Frontal cortex (tissue), 4 donors: ENCODE measurements around the gene SLC25A17. TPM values are rescaled to one million over a fixed set of nuclear protein-coding genes. Genes with fewer than 3 reads are reported as not detected.
"Not testable (repeated sequence)": the region's sequence is repeated elsewhere in the genome, so short reads cannot be mapped to it uniquely, and the experiment has no call there.

ENCODE experiments used
- DNase-seq, 2 donors: peaks; one replicate each; pipeline ENCODE4 v3.0.0; 2012; ENCODE audit warnings: low spot score in 2 of 2
- FAIRE-seq: peaks from 2 replicates; lab custom pipeline; 2012; peaks lifted over from hg19 to GRCh38; lab: Jason Lieb, UNC
- small RNA-seq: library from RNA; depleted of rRNA; stranded (forward); fragments of <200 nt; gene quantifications from one replicate; pipeline ENCODE3, GENCODE V24; 2014
- total RNA-seq: library from RNA; depleted of rRNA; stranded (reverse); fragments of >200 nt; gene quantifications from one replicate; pipeline ENCODE4 v1.2.3, GENCODE V29; 2014
- donor health status: control.
- donor health status: control.
- donor health status: control.

SLC25A17 gene
- total RNA-seq, 1 donor from 2014 or later, result 29.3 TPM

- no peak for DNase-seq
- no peak for FAIRE-seq
Observed at GRCh38 chr22:40727070-40727963, 91.8 kb downstream of the SLC25A17 start.

- DNase-seq (no peak), FAIRE-seq (no peak)
Observed at GRCh38 chr22:40726514-40726913, 92.6 kb downstream of the SLC25A17 start.

DNA sequence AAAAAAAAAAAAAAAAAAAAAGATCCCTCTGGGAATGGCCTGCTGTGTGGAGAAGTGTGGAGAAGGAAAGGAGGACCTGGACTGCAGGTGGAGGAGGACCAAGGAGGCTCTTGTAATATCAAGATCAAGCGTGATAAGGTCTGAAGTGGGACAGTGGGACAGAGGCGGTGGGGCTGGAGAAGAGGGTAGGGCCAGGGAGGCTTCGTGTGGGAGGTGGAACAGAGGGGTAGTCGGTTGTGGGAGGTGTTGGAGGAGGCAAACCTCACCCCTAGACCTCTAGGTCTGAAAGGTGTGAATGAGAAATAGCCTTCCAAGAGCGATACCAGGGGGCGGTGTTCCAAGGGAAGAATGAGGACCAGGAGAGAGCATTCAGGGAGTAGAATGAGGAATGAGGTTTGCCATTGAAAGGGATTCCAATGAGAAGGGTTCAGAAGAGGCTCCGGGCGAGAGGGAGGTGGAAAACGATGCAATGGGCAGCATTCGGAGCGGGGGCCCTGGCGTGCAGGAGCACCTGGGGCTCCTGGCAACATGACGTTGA, 95.7 kb downstream of the SLC25A17 start:
- DNase-seq (no peak), FAIRE-seq (no peak)

- DNase-seq (no peak), FAIRE-seq (no peak)
Observed at GRCh38 chr22:40721266-40721665, 97.9 kb downstream of the SLC25A17 start.

- FAIRE-seq, result no peak
- no peak for DNase-seq
Observed at GRCh38 chr22:40720538-40721256, 98.4 kb downstream of the SLC25A17 start.

DNA sequence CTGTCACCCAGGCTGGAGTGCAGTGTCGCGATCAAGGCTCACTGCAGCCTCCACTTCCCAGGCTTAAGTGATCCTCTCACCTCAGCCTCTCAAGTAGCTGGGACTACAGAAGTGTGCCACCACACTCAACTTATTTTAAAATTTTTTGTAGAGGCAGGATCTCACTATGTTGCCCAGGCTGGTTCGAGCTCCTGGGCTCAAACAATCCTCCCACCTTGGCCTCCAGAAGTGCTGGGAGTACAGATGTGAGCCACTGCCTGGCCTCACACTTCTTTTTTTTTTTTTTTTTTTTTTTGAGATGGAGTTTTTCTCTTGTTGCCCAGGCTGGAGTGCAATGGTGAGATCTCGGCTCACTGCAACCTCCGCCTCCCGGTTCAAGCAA, 99.0 kb downstream of the SLC25A17 start:
- FAIRE-seq, result not testable (repeated sequence)

More for the DNA sequence above, 99.0 kb downstream of the SLC25A17 start:
- DNase-seq, result not testable (repeated sequence)

Small RNAs within 50 kb of the gene (small RNA-seq; reads per million reads assigned to genes)
- gene JTBP1 (not detected), gene MIR4766 (not detected)

Other genes starting within 250 kb of the SLC25A17 start
- 24.9 TPM for gene MRTFA, start 182.6 kb downstream of the SLC25A17 start, total RNA-seq
- gene MCHR1, start 139.9 kb downstream of the SLC25A17 start, total RNA-seq, result 1.2 TPM
- 178 TPM for gene ST13, start 37.3 kb upstream of the SLC25A17 start, total RNA-seq
- 4.9 TPM for gene XPNPEP3, start 37.8 kb upstream of the SLC25A17 start, total RNA-seq
- not detected for gene DNAJB7, start 42.8 kb upstream of the SLC25A17 start, total RNA-seq
- gene RBX1, start 132.0 kb upstream of the SLC25A17 start, total RNA-seq, result 96.2 TPM